Astrocyte of the spinal cord (primary cell): ENCODE measurements around the gene CENPB.

Experiments used
- DNase-seq: peaks from one replicate; pipeline ENCODE4 v3.0.0; 2011; ENCODE audit warnings: low read depth, low spot score
- H3K4me3 ChIP-seq: 2 replicates; pipeline ENCODE4 v1.5.1; 2011; ENCODE audit warnings: low read depth, mild to moderate bottlenecking, low read length, moderate library complexity
- CTCF ChIP-seq: IDR thresholded peaks from 2 replicates; pipeline ENCODE4 v1.5.1; 2012; ENCODE audit warnings: low read depth, mild to moderate bottlenecking, low read length, inconsistent platforms
- in situ Hi-C: cut with HindIII; loops from 2 replicates; pipeline ENCODE4 v1.10.0; 2017; ENCODE audit warnings: low sequenced_read_pairs

Gene CENPB

GRCh38 chr20:3778976-3779375 lies 7.6 kb downstream of the CENPB start:
- in situ Hi-C loops = no loop called here
- no peak for DNase-seq
- no peak overlapping the region for H3K4me3 ChIP-seq
- no peak for TF ChIP-seq CTCF

- DNase-seq = no peak
- no peak for TF ChIP-seq CTCF
- peak overlapping the region; percentile 42 for H3K4me3 ChIP-seq
- in situ Hi-C loops = no loop called here
Measured at GRCh38 chr20:3777716-3778629, 8.6 kb downstream of the CENPB start.

- peak overlapping the region; percentile 42 for H3K4me3 ChIP-seq
- DNase-seq = no peak
- no peak for TF ChIP-seq CTCF
- in situ Hi-C loops = no loop called here
Measured at GRCh38 chr20:3777381-3777715, 9.2 kb downstream of the CENPB start.

DNA sequence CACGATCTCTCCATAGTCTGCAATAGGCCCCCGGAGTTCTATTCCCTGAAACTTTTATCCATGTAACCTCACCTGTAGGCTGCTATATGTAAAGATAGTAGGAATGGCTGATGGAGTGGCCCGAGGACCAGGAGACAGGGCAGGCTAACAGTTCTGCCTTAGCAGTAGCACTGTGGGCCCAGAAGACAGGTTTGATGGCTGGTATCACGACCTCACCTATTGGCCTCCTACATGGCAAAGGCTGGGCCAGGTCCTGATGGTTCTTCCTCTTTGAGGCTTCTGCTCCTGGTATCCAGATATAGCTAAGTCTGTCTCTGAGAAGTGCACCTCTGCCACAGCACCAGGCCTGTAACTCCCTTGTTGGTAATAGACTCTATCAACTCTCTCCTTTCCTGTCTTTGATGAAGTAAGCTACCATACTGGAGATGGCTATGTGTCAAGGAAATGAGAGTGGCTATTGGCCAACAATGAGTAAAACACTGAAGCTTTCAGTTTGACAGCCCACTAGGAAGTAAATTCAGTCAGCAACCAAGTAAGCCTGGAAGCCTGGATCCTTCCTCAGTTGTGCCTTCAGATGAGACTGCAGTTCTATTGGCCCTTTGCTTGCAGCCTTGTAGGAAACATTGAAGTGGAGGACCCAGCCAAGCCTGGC lies 11.0 kb downstream of the CENPB start:
- DNase-seq = no peak
- no peak overlapping the region for H3K4me3 ChIP-seq
- no peak for TF ChIP-seq CTCF
- in situ Hi-C loops = no loop called here

DNA sequence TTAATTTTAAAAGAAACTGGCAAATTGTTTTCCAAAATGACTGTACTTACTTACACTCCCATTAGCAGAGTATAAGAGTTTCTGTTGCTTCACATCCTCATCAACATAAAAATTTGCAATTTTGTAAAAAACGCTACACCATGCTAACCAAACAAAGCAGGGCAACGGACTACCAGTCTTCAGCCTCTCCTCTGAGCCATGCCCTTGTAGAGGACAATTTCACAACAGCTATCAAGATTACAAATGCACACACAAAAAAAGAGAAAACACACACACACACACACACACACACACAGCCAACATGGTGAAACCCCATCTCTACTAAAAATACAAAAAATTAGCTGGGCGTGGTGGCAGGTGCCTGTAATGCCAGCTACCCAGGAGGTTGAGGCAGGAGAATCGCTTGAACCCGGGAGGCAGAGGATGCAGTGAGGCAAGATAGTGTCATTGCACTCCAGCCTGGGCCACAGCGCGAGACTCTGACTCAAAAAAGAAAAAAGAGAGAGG lies 14.9 kb downstream of the CENPB start:
- in situ Hi-C loops = no loop called here
- no peak for DNase-seq
- no peak for TF ChIP-seq CTCF
- no peak overlapping the region for H3K4me3 ChIP-seq

- peak overlapping the region; percentile 74 for H3K4me3 ChIP-seq
- in situ Hi-C loops = no loop called here
- TF ChIP-seq CTCF = peak; percentile 55
- DNase-seq = peak; percentile 74
Measured at GRCh38 chr20:3768342-3769130, 18.0 kb downstream of the CENPB start.
